DND-41 (cell line): ENCODE data around the gene LPCAT3.

ENCODE experiments used
- ATAC-seq: fragments of 200-7000 bp; cut with Tn5 transposase; 3 replicates; pipeline ENCODE4 v1.9.1; 2021; ENCODE audit warnings: low read depth; ENCODE audit not compliant: insufficient read depth
- DNase-seq: peaks from one replicate; pipeline ENCODE4 v3.0.0-alpha.2; 2020
- H2AFZ ChIP-seq: 2 replicates; pipeline ENCODE4 v1.6.0; 2012; ENCODE audit warnings: low read depth, low read length
- H3K27ac ChIP-seq: 2 replicates; pipeline ENCODE4 v1.5.1; 2012; ENCODE audit warnings: low read length, inconsistent platforms
- H3K27me3 ChIP-seq: fragments of 200-600 bp; sonication (generic); 2 replicates; pipeline ENCODE4 v1.6.0; 2012; ENCODE audit warnings: low read length, mild to moderate bottlenecking, inconsistent platforms; ENCODE audit not compliant: insufficient read depth, poor library complexity
- H3K36me3 ChIP-seq: 2 replicates; pipeline ENCODE4 v1.5.1; 2012; ENCODE audit warnings: low read length, inconsistent platforms; ENCODE audit not compliant: insufficient read depth
- H3K4me1 ChIP-seq: 2 replicates; pipeline ENCODE4 v1.5.1; 2012; ENCODE audit warnings: mild to moderate bottlenecking, low read length; ENCODE audit not compliant: insufficient read depth
- H3K4me2 ChIP-seq: 2 replicates; pipeline ENCODE4 v1.6.0; 2012; ENCODE audit warnings: mild to moderate bottlenecking, moderate library complexity, low read length, inconsistent platforms; ENCODE audit not compliant: insufficient read depth
- H3K4me3 ChIP-seq, 2 experiments: fragments of 200-600 bp in 1 of 2; shearing (Covaris generic) in 1 of 2; 2 replicates each; pipeline ENCODE4 v1.5.1; 2012 to 2016; ENCODE audit warnings: inconsistent platforms in 2 of 2, low read length in 2 of 2, mild to moderate bottlenecking in 2 of 2, low read depth in 1 of 2, moderate library complexity in 1 of 2
- H3K79me2 ChIP-seq: 2 replicates; pipeline ENCODE4 v1.6.0; 2012; ENCODE audit warnings: low read length, inconsistent platforms; ENCODE audit not compliant: insufficient read depth
- H3K9ac ChIP-seq: 2 replicates; pipeline ENCODE4 v1.6.0; 2012; ENCODE audit warnings: low read depth, mild to moderate bottlenecking, inconsistent platforms, low read length, moderate library complexity
- H3K9me3 ChIP-seq: 2 replicates; pipeline ENCODE4 v1.5.1; 2012; ENCODE audit warnings: low read length, moderate library complexity, mild to moderate bottlenecking, inconsistent platforms; ENCODE audit not compliant: insufficient read depth, severe bottlenecking
- H4K20me1 ChIP-seq: 2 replicates; pipeline ENCODE4 v1.6.0; 2012; ENCODE audit warnings: low read length; ENCODE audit not compliant: insufficient read depth
- EZH2 ChIP-seq: IDR thresholded peaks from 3 replicates; pipeline ENCODE4 v1.6.1; 2012; ENCODE audit warnings: borderline replicate concordance, low read depth, mild to moderate bottlenecking, moderate library complexity, low read length, inconsistent platforms; ENCODE audit not compliant: severe bottlenecking
- TF ChIP-seq, protein P1 (sequence below): IDR thresholded peaks from 2 replicates; pipeline ENCODE4 v1.5.1; 2012; ENCODE audit warnings: borderline replicate concordance, low read length, moderate library complexity, mild to moderate bottlenecking; ENCODE audit not compliant: poor library complexity, severe bottlenecking; ENCODE audit errors: extremely low read depth

Gene LPCAT3

GRCh38 chr12:6979453-6979852 lies 38.8 kb downstream of the LPCAT3 start:
- Histone ChIP-seq H3K4me2 (no peak overlapping the region), H3K4me3 (no peak overlapping the region), H3K4me1 (no peaks in the 10 kb centered on the region), H3K79me2 (no peaks in the 10 kb centered on the region; the same call in 1 of the 2 replicates), H2AFZ (no peak overlapping the region), H3K36me3 (peaks cover 87% of the 10 kb centered on the region), H4K20me1 (0 out of 2 replicates have a peak, but pooled peaks cover under 1% of the 10 kb centered on the region), H3K27me3 (no peaks in the 10 kb centered on the region), H3K9ac (no peak overlapping the region), H3K9me3 (no peaks in the 10 kb centered on the region), H3K27ac (no peak overlapping the region)
- no peak for DNase-seq
- no peak for TF ChIP-seq EZH2
- TF ChIP-seq, protein P1, sequence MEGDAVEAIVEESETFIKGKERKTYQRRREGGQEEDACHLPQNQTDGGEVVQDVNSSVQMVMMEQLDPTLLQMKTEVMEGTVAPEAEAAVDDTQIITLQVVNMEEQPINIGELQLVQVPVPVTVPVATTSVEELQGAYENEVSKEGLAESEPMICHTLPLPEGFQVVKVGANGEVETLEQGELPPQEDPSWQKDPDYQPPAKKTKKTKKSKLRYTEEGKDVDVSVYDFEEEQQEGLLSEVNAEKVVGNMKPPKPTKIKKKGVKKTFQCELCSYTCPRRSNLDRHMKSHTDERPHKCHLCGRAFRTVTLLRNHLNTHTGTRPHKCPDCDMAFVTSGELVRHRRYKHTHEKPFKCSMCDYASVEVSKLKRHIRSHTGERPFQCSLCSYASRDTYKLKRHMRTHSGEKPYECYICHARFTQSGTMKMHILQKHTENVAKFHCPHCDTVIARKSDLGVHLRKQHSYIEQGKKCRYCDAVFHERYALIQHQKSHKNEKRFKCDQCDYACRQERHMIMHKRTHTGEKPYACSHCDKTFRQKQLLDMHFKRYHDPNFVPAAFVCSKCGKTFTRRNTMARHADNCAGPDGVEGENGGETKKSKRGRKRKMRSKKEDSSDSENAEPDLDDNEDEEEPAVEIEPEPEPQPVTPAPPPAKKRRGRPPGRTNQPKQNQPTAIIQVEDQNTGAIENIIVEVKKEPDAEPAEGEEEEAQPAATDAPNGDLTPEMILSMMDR, result no peak
- ATAC-seq, result no peak

DNA sequence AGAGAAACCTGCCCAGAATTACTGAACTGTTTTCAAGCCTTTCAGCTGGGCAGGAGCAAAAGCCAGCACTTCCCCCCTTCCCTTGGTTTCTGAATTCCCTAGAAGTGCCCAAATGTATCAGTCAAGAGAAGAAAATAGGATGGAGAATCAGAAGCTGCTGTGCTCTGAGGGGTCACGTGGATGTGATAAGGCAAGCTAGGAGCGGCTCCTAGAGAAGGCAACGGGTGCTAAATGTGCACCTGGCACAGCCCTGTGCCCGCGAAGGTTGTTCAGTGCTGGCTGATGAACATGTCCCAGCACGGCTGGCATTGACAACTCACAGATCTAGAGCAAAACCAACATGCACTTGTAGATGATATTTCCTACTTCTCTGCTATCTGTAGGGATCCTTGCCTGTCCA lies 39.3 kb downstream of the LPCAT3 start:
- no peak overlapping the region for H3K4me2 ChIP-seq
- H3K4me1 ChIP-seq, result no peaks in the 10 kb centered on the region
- TF ChIP-seq, protein P1, result no peak
- no peak for TF ChIP-seq EZH2
- no peak for DNase-seq
- ATAC-seq, result peak; percentile 21; the same call in 1 of the 3 replicates
- no peaks in the 10 kb centered on the region for H3K9me3 ChIP-seq
- peaks cover 91% of the 10 kb centered on the region for H3K36me3 ChIP-seq
- H3K27ac ChIP-seq, result no peak overlapping the region
- H3K27me3 ChIP-seq, result no peaks in the 10 kb centered on the region
- H3K4me3 ChIP-seq, result no peak overlapping the region
- H4K20me1 ChIP-seq, result peaks cover 4% of the 10 kb centered on the region; the same call in 1 of the 2 replicates
- H3K79me2 ChIP-seq, result peaks cover 2% of the 10 kb centered on the region; the same call in 1 of the 2 replicates
- no peak overlapping the region for H2AFZ ChIP-seq
- H3K9ac ChIP-seq, result no peak overlapping the region

GRCh38 chr12:6978611-6979011 lies 39.7 kb downstream of the LPCAT3 start:
- DNase-seq (no peak), ATAC-seq (peak; percentile 20; the same call in 2 of the 3 replicates)
- Histone ChIP-seq H2AFZ (no peak overlapping the region), H3K9me3 (no peaks in the 10 kb centered on the region), H3K4me1 (no peaks in the 10 kb centered on the region), H3K4me2 (no peak overlapping the region), H3K79me2 (peaks cover 6% of the 10 kb centered on the region; the same call in 1 of the 2 replicates), H3K36me3 (peaks cover 92% of the 10 kb centered on the region), H3K27me3 (no peaks in the 10 kb centered on the region), H3K9ac (no peak overlapping the region), H3K27ac (no peak overlapping the region), H4K20me1 (peaks cover 5% of the 10 kb centered on the region; the same call in 1 of the 2 replicates), H3K4me3 (no peak overlapping the region)
- TF ChIP-seq EZH2, result no peak
- TF ChIP-seq, protein P1, result no peak
